Caco-2 (cell line): ENCODE data around the gene PTGES3L. TPM values are rescaled to one million over a fixed set of nuclear protein-coding genes. Genes with fewer than 3 reads are reported as not detected.

Experiments used
- BruUV-seq: library from RNA; stranded (reverse); fragments of 400-500 nt; replicated peaks from 2 replicates; lab custom pipeline; 2021; lab: Mats Ljungman, UMichigan
- CTCF ChIA-PET: fragments of 300-600 bp; sonication (Branson Sonifier 250); formaldehyde crosslinking; loops from one replicate; lab custom pipeline; 2022; ENCODE audit warnings: antibody characterized with exemption; lab: Charles Lee
- POLR2A ChIA-PET: fragments of 300-600 bp; sonication (Branson Sonifier 250); formaldehyde crosslinking; loops from one replicate; lab custom pipeline; 2022; ENCODE audit warnings: antibody characterized with exemption; lab: Charles Lee
- DNase-seq, 2 experiments: peaks; one replicate each; pipeline versions ENCODE4 v3.0.0 to v3.0.0-alpha.2; 2020 to 2022
- H3K27me3 ChIP-seq: replicated peaks from 2 replicates; pipeline ENCODE4 v1.6.0; 2011; ENCODE audit warnings: low read length; ENCODE audit not compliant: control insufficient read depth, insufficient read depth
- H3K36me3 ChIP-seq: 2 replicates; pipeline ENCODE4 v1.5.1; 2011; ENCODE audit warnings: low read length; ENCODE audit not compliant: control insufficient read depth, insufficient read depth
- H3K4me1 ChIP-seq: fragments of 250-450 bp; sonication (Bioruptor Pico); 2 replicates; pipeline ENCODE4 v1.5.1; 2020; ENCODE audit warnings: mild to moderate bottlenecking
- H3K4me3 ChIP-seq: 2 replicates; pipeline ENCODE4 v1.5.1; 2011; ENCODE audit warnings: low read depth, mild to moderate bottlenecking, control low read depth, low read length
- H3K9me3 ChIP-seq: fragments of 250-450 bp; sonication (Bioruptor Pico); 2 replicates; pipeline ENCODE4 v1.5.1; 2020; ENCODE audit warnings: mild to moderate bottlenecking, moderate library complexity
- H3K27ac Mint-ChIP-seq: one replicate; pipeline ENCODE4 v1.8.0; 2022; ENCODE audit warnings: mixed read lengths; ENCODE audit not compliant: unreplicated experiment
- H3K27me3 Mint-ChIP-seq: one replicate; pipeline ENCODE4 v1.8.0; 2022; ENCODE audit warnings: mixed read lengths; ENCODE audit not compliant: insufficient read depth, unreplicated experiment
- H3K36me3 Mint-ChIP-seq: one replicate; pipeline ENCODE4 v1.8.0; 2022; ENCODE audit warnings: mild to moderate bottlenecking, mixed read lengths; ENCODE audit not compliant: insufficient read depth, unreplicated experiment
- H3K4me1 Mint-ChIP-seq: one replicate; pipeline ENCODE4 v1.8.0; 2022; ENCODE audit warnings: low read depth, mixed read lengths; ENCODE audit not compliant: unreplicated experiment
- H3K4me3 Mint-ChIP-seq: one replicate; pipeline ENCODE4 v1.8.0; 2022; ENCODE audit warnings: mild to moderate bottlenecking, moderate library complexity, mixed read lengths; ENCODE audit not compliant: unreplicated experiment
- H3K9me3 Mint-ChIP-seq: one replicate; pipeline ENCODE4 v1.8.0; 2022; ENCODE audit warnings: mixed read lengths; ENCODE audit not compliant: unreplicated experiment
- CTCF ChIP-seq, 2 experiments: fragments of 200-600 bp in 1 of 2; IDR thresholded peaks; 1 replicate in 1 of 2; 2 replicates in 1 of 2; pipeline versions ENCODE4 v1.5.1 to v1.8.0; 2011 to 2022; ENCODE audit warnings: antibody characterized with exemption in 1 of 2, control low read depth in 1 of 2, inconsistent platforms in 1 of 2, low read depth in 1 of 2, low read length in 1 of 2, mild to moderate bottlenecking in 1 of 2, moderate library complexity in 1 of 2; ENCODE audit not compliant: insufficient read depth in 1 of 2, severe bottlenecking in 1 of 2, unreplicated experiment in 1 of 2
- intact Hi-C: fragments of 100-400 bp; cut with micrococcal nuclease; formaldehyde crosslinking; loops from one replicate; pipeline ENCODE4 v1.10.0; 2022; ENCODE audit not compliant: unreplicated experiment
- total RNA-seq: library from RNA; stranded (reverse); gene quantifications from 2 replicates; pipeline ENCODE4 v1.2.3, GENCODE V29; 2022

Gene PTGES3L
- total RNA-seq, 1 experiment from 2014 or later, result 1.2 TPM

- Histone ChIP-seq H3K9me3 (no peaks in the 10 kb centered on the region), H3K27me3 (no peaks in the 10 kb centered on the region), H3K36me3 (peaks cover 4% of the 10 kb centered on the region), H3K4me3 (no peak overlapping the region), H3K4me1 (peaks cover 7% of the 10 kb centered on the region; the same call in 1 of the 2 replicates)
- CTCF ChIA-PET, result no interaction called here
- POLR2A ChIA-PET, result interaction anchor here (0.6 to 0.9 kb wide), 2 partner anchors 13 to 122 kb away, joined by 4 to 6 read pairs; partner anchors contain the start of gene RPL27
- BruUV-seq, result no TSS peak
- Mint-ChIP-seq H3K4me1 (peaks cover 6% of the 10 kb centered on the region), H3K4me3 (no peak overlapping the region), H3K9me3 (no peaks in the 10 kb centered on the region), H3K36me3 (peaks cover 79% of the 10 kb centered on the region), H3K27me3 (no peaks in the 10 kb centered on the region), H3K27ac (no peak overlapping the region)
- no peak for DNase-seq
- intact Hi-C loops, result no loop called here
- no peak for TF ChIP-seq CTCF (IDR thresholded peaks at IDR 0.05; ENCODE audit: insufficient read depth in 1 of 2, low read depth in 1 of 2, low read length in 1 of 2, severe bottlenecking in 1 of 2, unreplicated experiment in 1 of 2)
Observed at GRCh38 chr17:42985225-42985624, 5.3 kb upstream of the PTGES3L start.

DNA sequence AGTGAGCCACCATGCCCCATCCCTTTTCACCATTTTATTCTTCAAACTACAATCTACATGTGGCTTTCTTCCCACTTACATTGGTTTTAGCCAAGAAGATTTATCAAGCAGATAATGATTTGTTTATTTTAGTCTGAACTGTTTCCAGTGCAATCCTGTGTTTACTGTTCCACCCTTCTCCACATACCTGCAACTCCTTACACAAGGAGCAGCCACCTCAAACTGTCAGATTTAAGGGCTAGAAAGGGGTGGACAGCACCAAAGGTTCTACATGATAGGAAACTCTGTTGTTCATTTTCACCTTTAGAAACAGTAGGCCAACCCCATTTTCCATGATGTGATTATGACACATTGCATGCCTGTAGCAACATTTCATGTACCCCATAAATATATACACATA, 2.4 kb upstream of the PTGES3L start:
- Mint-ChIP-seq H3K4me3 (peak overlapping the region; percentile 100), H3K9me3 (peaks cover 13% of the 10 kb centered on the region), H3K27ac (peak overlapping the region; percentile 96), H3K27me3 (no peaks in the 10 kb centered on the region), H3K4me1 (peaks cover 12% of the 10 kb centered on the region), H3K36me3 (peaks cover 59% of the 10 kb centered on the region)
- intact Hi-C loops, result no loop called here
- no peak for TF ChIP-seq CTCF (IDR thresholded peaks at IDR 0.05; ENCODE audit: insufficient read depth in 1 of 2, low read depth in 1 of 2, low read length in 1 of 2, severe bottlenecking in 1 of 2, unreplicated experiment in 1 of 2)
- Histone ChIP-seq H3K27me3 (no peaks in the 10 kb centered on the region), H3K36me3 (peaks cover 2% of the 10 kb centered on the region), H3K4me1 (peaks cover 7% of the 10 kb centered on the region; the same call in 1 of the 2 replicates), H3K9me3 (no peaks in the 10 kb centered on the region), H3K4me3 (no peak overlapping the region)
- ChIA-PET CTCF (interaction anchor here (1.3 kb wide), 1 partner anchor 16 kb away, joined by 3 read pairs; the partner anchor contains the start of gene RPL27), POLR2A (interaction anchor here (2.7 kb wide), 1 partner anchor 16 kb away, joined by 21 read pairs; the partner anchor contains the start of gene RPL27)
- no peak for DNase-seq
- no TSS peak for BruUV-seq

DNA sequence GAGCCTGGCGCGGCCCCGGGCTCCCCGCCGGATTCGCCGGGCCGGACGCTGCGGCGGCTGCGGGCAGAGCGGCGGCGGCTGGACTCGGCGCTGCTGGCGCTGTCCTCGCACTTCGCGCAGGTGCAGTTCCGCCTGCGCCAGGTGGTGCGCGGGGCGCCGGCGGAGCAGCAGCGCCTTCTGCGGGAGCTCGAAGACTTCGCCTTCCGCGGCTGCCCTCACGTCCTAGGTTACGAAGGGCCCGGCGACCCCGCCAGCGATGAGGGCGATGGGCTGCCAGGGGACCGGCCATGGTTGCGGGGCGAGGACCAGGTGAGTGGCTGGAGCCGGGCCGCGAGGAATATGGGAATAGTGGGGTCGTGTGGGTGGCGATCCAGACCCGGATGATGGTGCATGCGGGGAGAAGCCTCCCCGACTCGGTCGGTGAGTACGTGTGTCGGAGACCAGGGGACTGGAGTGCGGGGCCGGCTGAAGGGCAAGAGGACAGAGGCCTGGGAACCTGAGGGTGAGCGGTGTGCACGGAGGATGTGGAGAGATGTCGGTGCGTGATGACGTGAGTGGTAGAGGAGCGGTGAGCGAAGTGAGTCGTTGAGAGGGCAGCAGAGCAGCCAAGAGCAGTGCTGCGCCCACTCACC, 1.0 kb upstream of the PTGES3L start:
- Mint-ChIP-seq H3K4me3 (peak overlapping the region; percentile 100), H3K27me3 (no peaks in the 10 kb centered on the region), H3K36me3 (peaks cover 45% of the 10 kb centered on the region), H3K27ac (peak overlapping the region; percentile 96), H3K4me1 (peaks cover 12% of the 10 kb centered on the region), H3K9me3 (peaks cover 13% of the 10 kb centered on the region)
- H3K9me3 ChIP-seq, result no peaks in the 10 kb centered on the region
- peaks cover 7% of the 10 kb centered on the region; the same call in 1 of the 2 replicates for H3K4me1 ChIP-seq
- no TSS peak for BruUV-seq
- peak; percentile 73 to 82 for DNase-seq
- H3K36me3 ChIP-seq, result no peaks in the 10 kb centered on the region
- ChIA-PET CTCF (interaction anchor here (0.6 kb wide), 1 partner anchor 17 kb away, joined by 4 read pairs; the partner anchor contains the start of gene RPL27), POLR2A (interaction anchor here (0.6 to 2.7 kb wide), 3 partner anchors 17 to 157 kb away, joined by 3 to 21 read pairs (median 4); partner anchors contain the start of genes BECN1, BRCA1 and RPL27)
- H3K27me3 ChIP-seq, result no peaks in the 10 kb centered on the region
- intact Hi-C loops, result loop anchor here (1.0 to 2.0 kb wide), 3 partner anchors 16 to 48 kb away; partner anchors contain the start of genes AARSD1 and RPL27
- peak overlapping the region; percentile 100 for H3K4me3 ChIP-seq
- TF ChIP-seq CTCF (IDR thresholded peaks at IDR 0.05; ENCODE audit: insufficient read depth in 1 of 2, low read depth in 1 of 2, low read length in 1 of 2, severe bottlenecking in 1 of 2, unreplicated experiment in 1 of 2), result peak in 1 of 2 experiments; percentile 55
